ENCODE measurements around the gene ADCY1. TPM values are rescaled to one million over a fixed set of nuclear protein-coding genes. Genes with fewer than 3 reads are reported as not detected.
"Not testable (repeated sequence)": the region's sequence is repeated elsewhere in the genome, so short reads cannot be mapped to it uniquely, and the experiment has no call there.

Gene ADCY1
- total RNA-seq, 1 donor from 2014 or later: 2.8 TPM

DNA sequence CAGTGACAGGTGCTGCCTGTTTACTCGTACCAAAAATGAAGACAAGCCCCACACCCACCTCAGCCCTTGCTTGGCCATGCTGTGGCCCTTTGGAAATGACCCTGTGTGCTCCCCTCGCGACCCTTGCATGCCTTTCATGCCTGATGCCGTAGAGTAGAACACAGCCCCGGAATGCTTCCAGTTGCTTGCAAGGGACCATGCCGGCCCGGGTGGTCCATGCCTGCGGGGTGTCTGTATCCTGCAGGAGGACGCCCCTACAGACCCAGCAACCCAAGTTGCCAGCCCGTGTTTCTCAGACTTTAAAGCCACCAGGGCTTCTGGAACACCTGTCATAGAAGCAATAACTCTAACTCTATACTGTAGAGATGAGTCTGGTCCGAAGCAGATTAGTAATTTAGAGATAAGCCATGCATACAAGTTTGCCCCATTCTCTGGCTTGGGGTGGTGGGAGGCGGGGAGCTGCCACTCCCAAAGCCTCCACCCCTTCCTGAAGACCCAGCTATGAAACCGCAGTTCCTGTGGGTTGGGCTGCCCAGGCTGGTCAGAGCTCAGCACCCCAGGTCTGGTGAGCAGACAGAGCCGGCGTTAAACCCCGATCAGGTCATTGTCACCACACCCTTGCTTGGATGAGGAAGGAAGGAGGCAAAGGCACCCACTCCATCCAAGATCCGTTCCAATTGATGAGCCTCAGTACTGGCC, 143.5 kb downstream of the ADCY1 start:
- Mint-ChIP-seq H3K36me3 (ENCODE audit: low read depth) (peaks cover 3% of the 10 kb centered on the region), H3K4me1 (no peaks in the 10 kb centered on the region), H3K27ac (no peak overlapping the region), H3K4me3 (no peak overlapping the region), H3K27me3 (no peaks in the 10 kb centered on the region), H3K9me3 (no peaks in the 10 kb centered on the region)
- DNase-seq: peak; percentile 45
- intact Hi-C loops (cut with micrococcal nuclease): no loop called here

DNA sequence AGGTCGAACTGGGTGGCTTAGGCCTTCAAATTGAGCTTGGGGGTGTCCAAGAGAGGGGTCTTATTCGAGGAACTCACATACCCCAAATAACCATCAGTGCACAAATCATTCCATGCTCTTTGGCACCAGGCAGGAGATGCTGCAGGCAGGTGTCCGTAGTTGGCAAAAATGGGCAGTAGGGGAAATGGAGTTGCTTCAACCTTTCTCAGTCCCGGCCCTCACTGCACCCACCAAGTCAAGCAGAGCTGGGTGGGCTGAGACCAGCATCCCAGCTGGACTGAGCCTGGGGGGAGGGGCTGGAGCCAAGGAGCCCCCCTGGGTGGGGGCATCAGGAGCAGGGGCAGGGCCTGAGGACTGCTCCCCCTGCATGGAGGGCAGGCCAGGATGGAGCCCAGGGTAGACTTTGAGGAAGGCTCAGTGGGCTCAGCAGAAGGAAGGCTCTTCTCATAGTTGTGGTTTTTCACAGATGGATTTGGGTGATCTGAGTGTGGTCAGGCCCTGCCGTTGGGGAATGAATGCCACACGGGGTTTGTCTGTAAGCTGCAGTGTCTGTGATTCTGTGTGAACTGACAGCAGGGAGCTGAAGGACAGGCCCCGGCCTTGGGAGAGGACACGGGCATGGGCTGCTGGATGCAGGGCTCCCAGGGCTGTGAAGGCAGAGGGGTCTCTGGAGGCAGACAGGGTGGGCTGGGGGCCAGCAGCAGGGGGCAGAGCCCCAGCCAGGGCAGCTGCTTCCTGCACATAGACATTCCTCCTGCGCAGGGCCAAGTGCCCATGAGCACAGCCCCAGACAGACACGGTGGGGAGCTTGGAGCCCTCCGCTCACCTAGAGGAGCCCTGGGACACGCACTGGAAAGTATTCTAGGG, 144.5 kb downstream of the ADCY1 start:
- no peak overlapping the region for H3K27ac Mint-ChIP-seq
- no peaks in the 10 kb centered on the region for H3K27me3 Mint-ChIP-seq
- peaks cover 8% of the 10 kb centered on the region for H3K36me3 Mint-ChIP-seq (ENCODE audit: low read depth)
- H3K4me3 Mint-ChIP-seq: no peak overlapping the region
- intact Hi-C loops (cut with micrococcal nuclease): no loop called here
- peak; percentile 54 for DNase-seq
- H3K4me1 Mint-ChIP-seq: no peaks in the 10 kb centered on the region
- no peaks in the 10 kb centered on the region for H3K9me3 Mint-ChIP-seq

DNA sequence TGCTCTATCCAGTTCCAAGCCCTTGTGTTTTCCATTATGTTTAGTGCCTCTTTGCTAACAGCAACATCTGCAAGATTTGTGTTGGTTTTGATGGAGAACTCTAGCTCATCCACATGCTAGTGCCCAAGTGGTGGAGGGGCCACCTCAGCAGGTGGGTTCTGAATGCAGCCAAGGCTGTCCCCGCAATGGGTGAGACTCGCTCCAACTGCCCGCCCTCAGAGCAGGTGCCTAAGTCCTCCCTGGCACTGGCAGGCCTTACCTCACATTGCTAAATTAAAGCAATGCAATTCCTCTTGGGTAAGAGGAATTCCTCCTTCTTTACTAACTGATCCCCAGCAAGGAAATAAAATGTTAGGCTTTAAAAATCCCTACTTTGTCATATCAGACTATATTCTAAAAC, 146.8 kb downstream of the ADCY1 start:
- H3K27ac Mint-ChIP-seq: no peak overlapping the region
- DNase-seq: peak; percentile 44
- intact Hi-C loops (cut with micrococcal nuclease): no loop called here
- H3K4me3 Mint-ChIP-seq: no peak overlapping the region
- no peaks in the 10 kb centered on the region for H3K9me3 Mint-ChIP-seq
- no peaks in the 10 kb centered on the region for H3K4me1 Mint-ChIP-seq
- no peaks in the 10 kb centered on the region for H3K27me3 Mint-ChIP-seq
- peaks cover 26% of the 10 kb centered on the region for H3K36me3 Mint-ChIP-seq (ENCODE audit: low read depth)

DNA sequence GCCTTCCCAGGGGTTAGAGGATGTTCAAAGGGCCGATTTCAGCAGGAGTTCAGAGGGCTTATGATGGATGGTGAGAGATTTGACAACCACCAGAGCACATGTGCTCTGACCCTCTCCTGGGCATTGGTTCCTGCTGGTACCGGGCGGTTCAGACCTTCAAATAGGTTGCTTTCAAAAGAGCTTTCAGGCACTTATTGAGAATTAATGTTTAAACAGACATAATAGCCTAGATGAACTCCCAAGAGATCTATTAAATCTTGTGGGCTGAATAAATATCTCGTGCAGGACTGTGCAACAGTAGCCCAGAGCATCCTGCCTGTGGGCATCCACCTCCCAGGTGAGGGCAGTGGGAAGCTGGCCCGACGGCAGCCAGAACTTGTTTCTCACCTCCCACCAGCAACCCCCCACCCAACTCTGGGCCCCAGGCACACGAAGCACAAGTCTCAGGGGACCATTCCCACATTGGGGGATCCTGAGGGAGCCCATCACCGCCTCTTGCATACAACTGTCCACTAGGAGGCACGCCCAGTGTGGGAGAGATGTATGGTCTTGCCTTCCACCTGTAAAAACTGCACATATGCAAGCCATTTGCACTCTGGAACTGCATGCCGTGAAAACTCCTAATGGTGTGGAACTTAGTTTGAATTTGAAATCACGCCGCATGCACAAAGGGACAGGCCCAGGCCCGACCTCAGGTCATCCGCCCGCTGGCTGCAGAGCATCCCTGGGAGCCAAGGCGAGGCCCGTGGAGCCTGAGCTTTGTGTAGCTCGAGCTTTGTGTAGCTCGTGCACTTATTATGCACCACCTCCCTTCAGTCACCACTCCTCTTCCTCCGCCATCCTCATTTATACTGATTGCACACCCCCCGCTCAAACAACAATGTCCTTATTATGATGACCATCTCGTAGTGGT, 147.8 kb downstream of the ADCY1 start:
- H3K27me3 Mint-ChIP-seq: no peaks in the 10 kb centered on the region
- DNase-seq: peak; percentile 49
- H3K4me1 Mint-ChIP-seq: no peaks in the 10 kb centered on the region
- peaks cover 34% of the 10 kb centered on the region for H3K36me3 Mint-ChIP-seq (ENCODE audit: low read depth)
- H3K9me3 Mint-ChIP-seq: no peaks in the 10 kb centered on the region
- no peak overlapping the region for H3K27ac Mint-ChIP-seq
- no peak overlapping the region for H3K4me3 Mint-ChIP-seq
- intact Hi-C loops (cut with micrococcal nuclease): no loop called here

DNA sequence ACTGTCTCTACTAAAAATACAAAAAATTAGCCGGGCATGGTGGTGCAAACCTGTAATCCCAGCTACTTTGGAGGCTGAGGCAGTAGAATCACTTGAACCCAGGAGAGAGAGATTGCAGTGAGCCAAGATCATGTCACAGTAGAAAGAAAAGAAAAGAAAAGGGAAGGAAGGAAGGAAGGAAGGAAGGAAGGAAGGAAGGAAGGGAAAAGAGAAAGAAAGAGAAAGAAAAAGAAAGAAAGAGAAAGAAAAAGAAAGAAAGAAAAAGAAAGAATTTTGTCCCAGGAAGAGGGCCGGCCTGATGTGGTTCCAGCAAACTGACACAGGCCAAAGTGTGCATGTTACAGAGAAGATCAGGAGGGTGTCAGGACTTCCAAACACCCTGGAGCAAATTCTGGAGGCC, 151.1 kb downstream of the ADCY1 start:
- DNase-seq; H3K27me3 Mint-ChIP-seq; H3K4me1 Mint-ChIP-seq; H3K4me3 Mint-ChIP-seq; H3K27ac Mint-ChIP-seq; intact Hi-C loops (cut with micrococcal nuclease); H3K9me3 Mint-ChIP-seq: not testable (repeated sequence)
- peaks cover 43% of the 10 kb centered on the region for H3K36me3 Mint-ChIP-seq (ENCODE audit: low read depth)

DNA sequence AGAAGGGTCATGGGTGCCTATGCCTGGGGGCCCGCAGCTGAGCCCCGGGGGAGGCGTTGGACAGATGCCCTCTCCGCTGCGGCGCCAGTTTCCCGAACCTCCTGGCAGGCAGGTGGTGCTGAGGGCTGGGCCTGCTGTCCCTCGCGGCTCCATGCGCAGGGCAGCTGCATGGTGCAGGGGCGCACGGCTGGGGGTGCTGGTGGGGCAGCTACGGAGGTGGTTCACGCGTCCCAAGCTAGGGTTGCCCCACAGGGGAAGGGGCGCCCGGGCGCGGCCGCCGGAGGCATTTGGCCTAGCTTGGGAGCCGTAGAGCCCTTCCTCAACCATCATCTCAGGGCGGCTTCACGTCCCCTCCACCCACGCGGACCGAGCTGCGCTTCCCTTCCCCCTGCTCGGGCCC, 152.7 kb downstream of the ADCY1 start:
- Mint-ChIP-seq H3K36me3 (ENCODE audit: low read depth) (peaks cover 43% of the 10 kb centered on the region), H3K4me1 (no peaks in the 10 kb centered on the region)

DNA sequence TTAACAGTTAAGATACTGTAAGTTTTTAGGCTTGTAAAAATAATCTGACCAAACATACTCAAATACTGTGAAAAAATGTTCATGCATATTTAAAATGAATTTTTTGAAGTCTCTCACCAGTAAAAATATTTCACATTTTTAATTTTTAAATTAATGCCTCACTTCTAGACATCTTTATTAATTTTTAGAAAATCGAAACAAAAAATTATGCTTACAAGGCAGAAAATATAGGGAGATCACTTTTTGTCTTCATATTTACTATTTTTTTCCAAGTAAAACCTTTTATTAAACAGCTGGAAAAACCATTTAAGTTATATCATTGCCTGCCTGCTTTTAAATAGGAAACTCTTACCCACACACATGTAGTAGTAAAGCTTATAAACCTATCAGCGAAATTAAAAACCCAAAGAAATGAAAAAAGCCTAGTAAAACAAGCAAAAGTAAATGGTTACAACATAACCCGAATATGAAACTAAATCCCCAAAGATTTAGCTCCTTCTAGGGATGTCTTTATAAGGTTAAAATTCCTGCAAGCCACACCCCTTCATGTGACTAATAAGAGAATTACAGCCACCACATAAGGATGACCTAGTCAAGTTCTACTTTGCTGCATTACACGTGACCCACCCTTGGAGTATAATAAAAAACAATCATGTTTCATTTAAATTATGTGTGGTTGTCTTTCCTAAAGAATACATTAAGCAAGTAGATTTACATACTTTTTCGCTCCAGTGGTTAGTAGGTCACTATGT, 157.7 kb downstream of the ADCY1 start:
- H3K4me3 Mint-ChIP-seq; intact Hi-C loops (cut with micrococcal nuclease); DNase-seq; H3K4me1 Mint-ChIP-seq; H3K27ac Mint-ChIP-seq; H3K9me3 Mint-ChIP-seq; H3K27me3 Mint-ChIP-seq: not testable (repeated sequence)
- H3K36me3 Mint-ChIP-seq (ENCODE audit: low read depth): peaks cover 19% of the 10 kb centered on the region

More for the DNA sequence above, 152.7 kb downstream of the ADCY1 start:
- Mint-ChIP-seq H3K27me3 (no peaks in the 10 kb centered on the region), H3K27ac (no peak overlapping the region), H3K4me3 (no peak overlapping the region), H3K9me3 (no peaks in the 10 kb centered on the region)
- no peak for DNase-seq
- intact Hi-C loops (cut with micrococcal nuclease): no loop called here

DNA sequence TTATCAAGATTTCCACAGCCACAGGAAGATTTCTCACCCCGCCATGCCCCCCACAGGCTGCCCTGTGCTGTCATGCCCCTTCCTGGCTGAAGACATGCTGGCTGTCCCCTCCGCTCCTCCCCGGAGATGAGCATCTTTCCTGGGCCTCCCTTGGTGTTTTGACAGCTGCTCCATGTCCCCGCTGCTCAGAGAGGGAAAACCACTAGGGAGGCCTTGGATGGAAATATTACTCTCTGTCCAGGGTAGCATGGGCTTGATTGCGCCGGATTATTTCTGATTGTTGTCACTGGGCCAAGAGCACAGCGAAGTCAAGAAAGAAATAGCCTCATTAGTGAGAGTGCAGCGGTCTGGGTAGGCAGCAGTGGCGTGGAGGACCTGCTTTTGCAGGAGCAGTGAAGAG, 164.8 kb downstream of the ADCY1 start:
- H3K4me3 Mint-ChIP-seq; intact Hi-C loops (cut with micrococcal nuclease); H3K9me3 Mint-ChIP-seq; H3K27me3 Mint-ChIP-seq; DNase-seq; H3K27ac Mint-ChIP-seq; H3K4me1 Mint-ChIP-seq: not testable (repeated sequence)
- peaks cover 48% of the 10 kb centered on the region for H3K36me3 Mint-ChIP-seq (ENCODE audit: low read depth)

DNA sequence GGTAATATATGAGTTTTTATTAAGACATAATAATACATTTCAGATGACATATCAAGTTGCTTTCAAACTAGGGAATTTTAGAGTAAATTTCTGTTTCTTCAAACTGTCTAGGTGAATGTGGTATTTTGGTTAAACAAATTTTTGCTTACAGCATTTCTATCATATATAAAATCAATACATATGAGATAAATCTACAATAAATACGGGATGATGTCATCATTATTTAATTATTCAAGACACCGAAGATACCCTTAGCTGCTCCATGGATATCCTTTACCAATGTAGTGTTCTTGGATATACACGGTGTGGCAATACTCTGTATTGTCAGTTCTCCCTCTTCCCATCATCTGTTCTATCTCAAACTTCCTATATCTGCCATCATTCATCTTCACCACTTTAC, 166.4 kb downstream of the ADCY1 start:
- H3K27me3 Mint-ChIP-seq; H3K4me3 Mint-ChIP-seq; H3K4me1 Mint-ChIP-seq; H3K27ac Mint-ChIP-seq; intact Hi-C loops (cut with micrococcal nuclease); H3K9me3 Mint-ChIP-seq; DNase-seq: not testable (repeated sequence)
- peaks cover 57% of the 10 kb centered on the region for H3K36me3 Mint-ChIP-seq (ENCODE audit: low read depth)

DNA sequence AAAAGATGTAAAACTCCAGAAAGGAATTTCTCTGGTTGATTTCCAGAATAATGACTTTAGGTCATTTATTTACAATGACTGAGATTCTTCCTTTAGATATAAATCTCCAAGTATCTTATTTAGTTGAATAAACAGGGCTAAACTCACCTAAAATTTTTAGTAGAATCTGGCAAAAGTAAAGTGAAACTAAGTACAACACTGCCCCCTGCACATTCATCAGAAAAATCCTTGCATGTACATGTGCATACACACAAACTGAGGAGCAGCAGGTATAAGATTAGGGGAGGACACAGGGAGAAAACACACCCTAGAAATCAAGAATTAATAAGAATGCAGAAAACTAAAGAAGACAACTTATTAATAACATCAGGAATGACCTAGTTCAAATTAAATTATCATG, 174.8 kb downstream of the ADCY1 start:
- H3K9me3 Mint-ChIP-seq; H3K4me1 Mint-ChIP-seq; DNase-seq; intact Hi-C loops (cut with micrococcal nuclease); H3K4me3 Mint-ChIP-seq; H3K27me3 Mint-ChIP-seq; H3K27ac Mint-ChIP-seq: not testable (repeated sequence)
- H3K36me3 Mint-ChIP-seq (ENCODE audit: low read depth): peaks cover 24% of the 10 kb centered on the region

DNA sequence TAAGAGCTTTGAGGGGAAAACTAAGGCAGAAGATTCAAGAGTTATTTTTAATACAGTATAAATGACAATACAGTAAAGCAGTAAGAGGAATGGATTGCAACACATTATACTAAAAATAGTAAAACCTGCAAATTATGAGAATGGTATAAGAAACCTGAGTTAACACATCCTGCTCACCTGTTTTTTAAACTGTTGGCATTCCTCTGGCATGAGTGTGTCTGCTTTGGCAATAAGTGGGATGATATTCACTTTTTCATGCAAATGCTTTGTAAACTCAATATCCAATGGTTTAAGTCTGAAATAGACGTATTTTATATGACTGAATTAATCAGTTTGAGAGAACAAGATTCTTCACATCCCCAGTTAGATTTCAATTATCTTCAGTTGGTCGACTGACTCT, 177.2 kb downstream of the ADCY1 start:
- H3K36me3 Mint-ChIP-seq (ENCODE audit: low read depth): peaks cover 17% of the 10 kb centered on the region
- H3K27ac Mint-ChIP-seq; intact Hi-C loops (cut with micrococcal nuclease); H3K27me3 Mint-ChIP-seq; DNase-seq; H3K4me3 Mint-ChIP-seq; H3K4me1 Mint-ChIP-seq; H3K9me3 Mint-ChIP-seq: not testable (repeated sequence)

DNA sequence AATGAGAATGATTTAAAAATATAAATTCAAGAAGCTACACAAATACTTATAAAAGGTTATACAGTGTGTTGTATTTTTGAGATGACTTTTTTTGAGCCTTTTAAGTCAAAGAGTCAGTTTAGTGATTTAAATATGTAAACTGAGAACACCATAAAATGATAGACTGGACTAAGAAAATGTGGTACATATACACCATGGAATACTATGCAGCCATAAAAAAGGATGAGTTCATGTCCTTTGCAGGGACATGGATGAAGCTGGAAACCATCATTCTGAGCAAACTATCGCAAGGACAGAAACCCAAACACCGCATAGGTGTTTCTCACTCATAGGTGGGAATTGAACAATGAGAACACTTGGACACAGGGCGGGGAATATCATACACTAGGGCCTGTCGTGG, 182.2 kb downstream of the ADCY1 start:
- H3K4me3 Mint-ChIP-seq; DNase-seq; intact Hi-C loops (cut with micrococcal nuclease); H3K27ac Mint-ChIP-seq; H3K27me3 Mint-ChIP-seq; H3K4me1 Mint-ChIP-seq; H3K9me3 Mint-ChIP-seq: not testable (repeated sequence)
- H3K36me3 Mint-ChIP-seq (ENCODE audit: low read depth): peaks cover 23% of the 10 kb centered on the region

DNA sequence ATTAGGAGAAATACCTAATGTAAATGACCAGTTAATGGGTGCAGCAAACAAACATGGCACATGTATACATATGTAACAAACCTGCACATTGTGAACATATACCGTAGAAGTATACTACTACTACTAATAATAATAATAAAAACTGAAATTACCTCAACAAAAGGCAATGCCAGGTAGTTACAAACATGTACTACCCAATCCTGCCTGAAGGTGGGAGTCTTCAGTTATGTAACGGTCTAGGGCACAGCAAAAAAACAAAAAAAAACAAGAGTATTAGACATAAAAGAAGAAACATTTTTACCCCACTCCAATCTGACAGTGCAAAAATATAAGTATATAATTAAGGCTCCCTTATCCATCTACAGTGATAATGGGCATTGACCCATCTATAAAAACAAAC, 182.6 kb downstream of the ADCY1 start:
- H3K9me3 Mint-ChIP-seq; H3K4me3 Mint-ChIP-seq; H3K4me1 Mint-ChIP-seq; intact Hi-C loops (cut with micrococcal nuclease); H3K27me3 Mint-ChIP-seq; DNase-seq; H3K27ac Mint-ChIP-seq: not testable (repeated sequence)
- H3K36me3 Mint-ChIP-seq (ENCODE audit: low read depth): peaks cover 19% of the 10 kb centered on the region
